ENCODE data around the gene PPP1R12A.

Gene PPP1R12A

GRCh38 chr12:79973801-79974200 lies 38.9 kb upstream of the PPP1R12A start:
- DNase-seq (ENCODE audit: low read depth, low spot score): no peak
- Histone ChIP-seq H3K4me1 (ENCODE audit: insufficient read depth, insufficient read length) (no peaks in the 10 kb centered on the region), H3K27me3 (ENCODE audit: insufficient read depth, insufficient read length) (no peaks in the 10 kb centered on the region), H3K9ac (ENCODE audit: insufficient read length, low read depth) (no peak overlapping the region), H3K4me3 (ENCODE audit: insufficient read length, low read depth) (no peak overlapping the region), H3K36me3 (ENCODE audit: insufficient read depth, insufficient read length, low read length) (no peaks in the 10 kb centered on the region), H3K9me3 (ENCODE audit: insufficient read depth, low read length) (no peaks in the 10 kb centered on the region)
- TF ChIP-seq ZNF274 (IDR thresholded peaks at IDR 0.05; ENCODE audit: low read depth, low read length) (no peak), YY1 (IDR thresholded peaks at IDR 0.05; ENCODE audit: insufficient read depth, insufficient read length) (no peak), SUZ12 (IDR thresholded peaks at IDR 0.05; ENCODE audit: extremely low read depth, insufficient read depth, insufficient read length) (no peak)

- Histone ChIP-seq H3K9ac (ENCODE audit: insufficient read length, low read depth) (no peak overlapping the region), H3K27me3 (ENCODE audit: insufficient read depth, insufficient read length) (no peaks in the 10 kb centered on the region), H3K4me1 (ENCODE audit: insufficient read depth, insufficient read length) (no peaks in the 10 kb centered on the region), H3K9me3 (ENCODE audit: insufficient read depth, low read length) (no peaks in the 10 kb centered on the region), H3K36me3 (ENCODE audit: insufficient read depth, insufficient read length, low read length) (no peaks in the 10 kb centered on the region), H3K4me3 (ENCODE audit: insufficient read length, low read depth) (no peak overlapping the region)
- no peak for DNase-seq (ENCODE audit: low read depth, low spot score)
- TF ChIP-seq SUZ12 (IDR thresholded peaks at IDR 0.05; ENCODE audit: extremely low read depth, insufficient read depth, insufficient read length) (no peak), YY1 (IDR thresholded peaks at IDR 0.05; ENCODE audit: insufficient read depth, insufficient read length) (no peak), ZNF274 (IDR thresholded peaks at IDR 0.05; ENCODE audit: low read depth, low read length) (no peak)
These were observed 29.3 kb upstream of the PPP1R12A start for GRCh38 chr12:79964100-79964627.

- Histone ChIP-seq H3K9ac (ENCODE audit: insufficient read length, low read depth) (no peak overlapping the region), H3K4me3 (ENCODE audit: insufficient read length, low read depth) (no peak overlapping the region), H3K27me3 (ENCODE audit: insufficient read depth, insufficient read length) (no peaks in the 10 kb centered on the region), H3K4me1 (ENCODE audit: insufficient read depth, insufficient read length) (no peaks in the 10 kb centered on the region), H3K36me3 (ENCODE audit: insufficient read depth, insufficient read length, low read length) (no peaks in the 10 kb centered on the region), H3K9me3 (ENCODE audit: insufficient read depth, low read length) (no peaks in the 10 kb centered on the region)
- no peak for DNase-seq (ENCODE audit: low read depth, low spot score)
- TF ChIP-seq SUZ12 (IDR thresholded peaks at IDR 0.05; ENCODE audit: extremely low read depth, insufficient read depth, insufficient read length): no peak
- no peak for TF ChIP-seq YY1 (IDR thresholded peaks at IDR 0.05; ENCODE audit: insufficient read depth, insufficient read length)
- TF ChIP-seq ZNF274 (IDR thresholded peaks at IDR 0.05; ENCODE audit: low read depth, low read length): no peak
These were observed 26.5 kb upstream of the PPP1R12A start for GRCh38 chr12:79961411-79961810.

- 0 out of 2 replicates have a peak, but pooled peaks cover 6% of the 10 kb centered on the region for H3K9me3 ChIP-seq (ENCODE audit: insufficient read depth, low read length)
- H3K36me3 ChIP-seq (ENCODE audit: insufficient read depth, insufficient read length, low read length): no peaks in the 10 kb centered on the region
- no peaks in the 10 kb centered on the region for H3K27me3 ChIP-seq (ENCODE audit: insufficient read depth, insufficient read length)
- no peak for TF ChIP-seq ZNF274 (IDR thresholded peaks at IDR 0.05; ENCODE audit: low read depth, low read length)
- TF ChIP-seq YY1 (IDR thresholded peaks at IDR 0.05; ENCODE audit: insufficient read depth, insufficient read length): no peak
- TF ChIP-seq SUZ12 (IDR thresholded peaks at IDR 0.05; ENCODE audit: extremely low read depth, insufficient read depth, insufficient read length): no peak
- H3K4me3 ChIP-seq (ENCODE audit: insufficient read length, low read depth): no peak overlapping the region
- no peak for DNase-seq (ENCODE audit: low read depth, low spot score)
- no peak overlapping the region for H3K9ac ChIP-seq (ENCODE audit: insufficient read length, low read depth)
- no peaks in the 10 kb centered on the region for H3K4me1 ChIP-seq (ENCODE audit: insufficient read depth, insufficient read length)
These were observed 24.6 kb upstream of the PPP1R12A start for GRCh38 chr12:79959484-79959883.

GRCh38 chr12:79956896-79957295 lies 22.0 kb upstream of the PPP1R12A start:
- no peak overlapping the region for H3K9ac ChIP-seq (ENCODE audit: insufficient read length, low read depth)
- H3K36me3 ChIP-seq (ENCODE audit: insufficient read depth, insufficient read length, low read length): no peaks in the 10 kb centered on the region
- H3K4me1 ChIP-seq (ENCODE audit: insufficient read depth, insufficient read length): no peaks in the 10 kb centered on the region
- H3K27me3 ChIP-seq (ENCODE audit: insufficient read depth, insufficient read length): no peaks in the 10 kb centered on the region
- H3K9me3 ChIP-seq (ENCODE audit: insufficient read depth, low read length): 0 out of 2 replicates have a peak, but pooled peaks cover 6% of the 10 kb centered on the region
- no peak for DNase-seq (ENCODE audit: low read depth, low spot score)
- TF ChIP-seq YY1 (IDR thresholded peaks at IDR 0.05; ENCODE audit: insufficient read depth, insufficient read length) (no peak), ZNF274 (IDR thresholded peaks at IDR 0.05; ENCODE audit: low read depth, low read length) (no peak), SUZ12 (IDR thresholded peaks at IDR 0.05; ENCODE audit: extremely low read depth, insufficient read depth, insufficient read length) (no peak)
- no peak overlapping the region for H3K4me3 ChIP-seq (ENCODE audit: insufficient read length, low read depth)

- TF ChIP-seq SUZ12 (IDR thresholded peaks at IDR 0.05; ENCODE audit: extremely low read depth, insufficient read depth, insufficient read length) (no peak), ZNF274 (IDR thresholded peaks at IDR 0.05; ENCODE audit: low read depth, low read length) (no peak), YY1 (IDR thresholded peaks at IDR 0.05; ENCODE audit: insufficient read depth, insufficient read length) (no peak)
- Histone ChIP-seq H3K9me3 (ENCODE audit: insufficient read depth, low read length) (0 out of 2 replicates have a peak, but pooled peaks cover 6% of the 10 kb centered on the region), H3K27me3 (ENCODE audit: insufficient read depth, insufficient read length) (no peaks in the 10 kb centered on the region), H3K4me3 (ENCODE audit: insufficient read length, low read depth) (no peak overlapping the region), H3K9ac (ENCODE audit: insufficient read length, low read depth) (no peak overlapping the region), H3K36me3 (ENCODE audit: insufficient read depth, insufficient read length, low read length) (no peaks in the 10 kb centered on the region), H3K4me1 (ENCODE audit: insufficient read depth, insufficient read length) (no peaks in the 10 kb centered on the region)
- DNase-seq (ENCODE audit: low read depth, low spot score): no peak
These were observed 20.7 kb upstream of the PPP1R12A start for GRCh38 chr12:79955561-79955960.

GRCh38 chr12:79954037-79954610 lies 19.2 kb upstream of the PPP1R12A start:
- H3K27me3 ChIP-seq (ENCODE audit: insufficient read depth, insufficient read length): no peaks in the 10 kb centered on the region
- H3K36me3 ChIP-seq (ENCODE audit: insufficient read depth, insufficient read length, low read length): no peaks in the 10 kb centered on the region
- H3K4me3 ChIP-seq (ENCODE audit: insufficient read length, low read depth): no peak overlapping the region
- TF ChIP-seq YY1 (IDR thresholded peaks at IDR 0.05; ENCODE audit: insufficient read depth, insufficient read length): no peak
- no peak for TF ChIP-seq ZNF274 (IDR thresholded peaks at IDR 0.05; ENCODE audit: low read depth, low read length)
- TF ChIP-seq SUZ12 (IDR thresholded peaks at IDR 0.05; ENCODE audit: extremely low read depth, insufficient read depth, insufficient read length): no peak
- no peak overlapping the region for H3K9ac ChIP-seq (ENCODE audit: insufficient read length, low read depth)
- H3K4me1 ChIP-seq (ENCODE audit: insufficient read depth, insufficient read length): no peaks in the 10 kb centered on the region
- 0 out of 2 replicates have a peak, but pooled peaks cover 6% of the 10 kb centered on the region for H3K9me3 ChIP-seq (ENCODE audit: insufficient read depth, low read length)
- no peak for DNase-seq (ENCODE audit: low read depth, low spot score)

Data from NT2/D1 (cell line).